HEK293 (cell line): ENCODE data around the gene LRP1B.

ENCODE experiments used
- MYNN ChIP-seq: fragments of 450-650 bp; formaldehyde crosslinking; IDR thresholded peaks from 2 replicates; pipeline ENCODE4 v1.5.1; 2016; ENCODE audit warnings: missing biosample characterization, missing genetic modification characterization, borderline replicate concordance
- ZNF223 ChIP-seq: fragments of 450-650 bp; formaldehyde crosslinking; IDR thresholded peaks from 2 replicates; pipeline ENCODE4 v1.5.1; 2016; ENCODE audit warnings: missing biosample characterization, missing genetic modification characterization

GRCh38 chr2:141767691-141768090, 363.1 kb downstream of the LRP1B start:
- TF ChIP-seq ZNF223 (tag by site-specific recombination), result no peak
- TF ChIP-seq MYNN (tag by site-specific recombination), result no peak
